GM19193 (cell line): ENCODE measurements around the gene FOXL2.

ENCODE experiments used
- POLR2A ChIP-seq: IDR thresholded peaks from 4 replicates; pipeline ENCODE4 v1.6.1; 2011; ENCODE audit not compliant: insufficient read depth, insufficient read length; ENCODE audit errors: extremely low read depth

The FOXL2 gene

GRCh38 chr3:138921316-138922292 is 25.3 kb downstream of the FOXL2 start:
- no peak for TF ChIP-seq POLR2A

- TF ChIP-seq POLR2A = no peak
These were observed 27.6 kb downstream of the FOXL2 start for GRCh38 chr3:138919325-138919724.

- no peak for TF ChIP-seq POLR2A
These were observed 30.1 kb downstream of the FOXL2 start for GRCh38 chr3:138916824-138917223.

- no peak for TF ChIP-seq POLR2A
These were observed 31.1 kb downstream of the FOXL2 start for GRCh38 chr3:138915503-138916498.

GRCh38 chr3:138914870-138915502 is 32.0 kb downstream of the FOXL2 start:
- no peak for TF ChIP-seq POLR2A

GRCh38 chr3:138913766-138914165 is 33.2 kb downstream of the FOXL2 start:
- no peak for TF ChIP-seq POLR2A

GRCh38 chr3:138912237-138912636 is 34.7 kb downstream of the FOXL2 start:
- no peak for TF ChIP-seq POLR2A

GRCh38 chr3:138911621-138912020 is 35.3 kb downstream of the FOXL2 start:
- no peak for TF ChIP-seq POLR2A

GRCh38 chr3:138909904-138910303 is 37.0 kb downstream of the FOXL2 start:
- no peak for TF ChIP-seq POLR2A

- TF ChIP-seq POLR2A = no peak
These were observed 38.1 kb downstream of the FOXL2 start for GRCh38 chr3:138908846-138909245.

- TF ChIP-seq POLR2A = no peak
These were observed 39.4 kb downstream of the FOXL2 start for GRCh38 chr3:138907539-138907938.

GRCh38 chr3:138902171-138902570 is 44.8 kb downstream of the FOXL2 start:
- TF ChIP-seq POLR2A = no peak

GRCh38 chr3:138901567-138901966 is 45.4 kb downstream of the FOXL2 start:
- TF ChIP-seq POLR2A = no peak

GRCh38 chr3:138899351-138899991 is 47.5 kb downstream of the FOXL2 start:
- no peak for TF ChIP-seq POLR2A
